Astrocyte (in vitro differentiated cells and primary cell): ENCODE results near the gene CBFA2T2. TPM values are rescaled to one million over a fixed set of nuclear protein-coding genes. Genes with fewer than 3 reads are reported as not detected.
"Not testable (repeated sequence)": the region's sequence is repeated elsewhere in the genome, so short reads cannot be mapped to it uniquely, and the experiment has no call there.

Experiments used
- DNase-seq: peaks from one replicate; pipeline ENCODE4 v3.0.0-alpha.2; 2010; ENCODE audit warnings: low read depth
- FAIRE-seq: peaks from 2 replicates; lab custom pipeline; 2011; peaks lifted over from hg19 to GRCh38; lab: Jason Lieb, UNC
- H2AFZ ChIP-seq: 2 replicates; pipeline ENCODE4 v1.6.0; 2012; ENCODE audit warnings: low read depth, low read length, inconsistent platforms
- H3K27ac ChIP-seq: 2 replicates; pipeline ENCODE4 v1.5.1; 2011; ENCODE audit warnings: low read depth, low read length, inconsistent platforms
- H3K27me3 ChIP-seq: 2 replicates; pipeline ENCODE4 v1.6.0; 2011; ENCODE audit warnings: low read length, inconsistent platforms; ENCODE audit not compliant: insufficient read depth
- H3K36me3 ChIP-seq: 2 replicates; pipeline ENCODE4 v1.5.1; 2011; ENCODE audit warnings: low read length, inconsistent platforms; ENCODE audit not compliant: insufficient read depth
- H3K4me1 ChIP-seq: 2 replicates; pipeline ENCODE4 v1.5.1; 2011; ENCODE audit warnings: low read length, inconsistent platforms; ENCODE audit not compliant: insufficient read depth
- H3K4me2 ChIP-seq: 2 replicates; pipeline ENCODE4 v1.6.0; 2012; ENCODE audit warnings: low read length, inconsistent platforms
- H3K4me3 ChIP-seq: 2 replicates; pipeline ENCODE4 v1.5.1; 2011; ENCODE audit warnings: low read depth, mild to moderate bottlenecking, low read length, inconsistent platforms; ENCODE audit not compliant: insufficient read depth
- H3K79me2 ChIP-seq: 2 replicates; pipeline ENCODE4 v1.6.0; 2012; ENCODE audit warnings: mild to moderate bottlenecking, low read length, inconsistent platforms; ENCODE audit not compliant: insufficient read depth
- H3K9ac ChIP-seq: 2 replicates; pipeline ENCODE4 v1.6.0; 2012; ENCODE audit warnings: mild to moderate bottlenecking, low read length, inconsistent platforms
- H3K9me3 ChIP-seq: 2 replicates; pipeline ENCODE4 v1.5.1; 2012; ENCODE audit warnings: low read depth, mild to moderate bottlenecking, low read length, inconsistent platforms; ENCODE audit not compliant: insufficient read depth
- H4K20me1 ChIP-seq: 2 replicates; pipeline ENCODE4 v1.6.0; 2012; ENCODE audit warnings: low read length, inconsistent platforms; ENCODE audit not compliant: insufficient read depth
- H3K27ac Mint-ChIP-seq: one replicate; pipeline ENCODE4 v1.8.0; 2021; ENCODE audit warnings: mild to moderate bottlenecking, mixed read lengths; ENCODE audit not compliant: unreplicated experiment
- H3K27me3 Mint-ChIP-seq: one replicate; pipeline ENCODE4 v1.8.0; 2021; ENCODE audit warnings: low read depth, mixed read lengths; ENCODE audit not compliant: unreplicated experiment
- H3K36me3 Mint-ChIP-seq: one replicate; pipeline ENCODE4 v1.8.0; 2021; ENCODE audit warnings: low read depth, mixed read lengths; ENCODE audit not compliant: unreplicated experiment
- H3K4me1 Mint-ChIP-seq: one replicate; pipeline ENCODE4 v1.8.0; 2021; ENCODE audit warnings: low read depth, mixed read lengths; ENCODE audit not compliant: unreplicated experiment
- H3K4me3 Mint-ChIP-seq: one replicate; pipeline ENCODE4 v1.8.0; 2021; ENCODE audit warnings: mild to moderate bottlenecking, moderate library complexity, mixed read lengths; ENCODE audit not compliant: unreplicated experiment
- H3K9me3 Mint-ChIP-seq: one replicate; pipeline ENCODE4 v1.8.0; 2021; ENCODE audit warnings: mild to moderate bottlenecking, mixed read lengths; ENCODE audit not compliant: unreplicated experiment
- CTCF ChIP-seq: IDR thresholded peaks from 2 replicates; pipeline ENCODE4 v1.5.1; 2011; ENCODE audit warnings: low read depth, mild to moderate bottlenecking, inconsistent platforms, low read length, moderate library complexity; ENCODE audit not compliant: insufficient read depth
- EZH2 ChIP-seq: IDR thresholded peaks from 2 replicates; pipeline ENCODE4 v1.6.1; 2012; ENCODE audit warnings: mild to moderate bottlenecking, low read length, inconsistent platforms; ENCODE audit not compliant: insufficient read depth
- total RNA-seq: library from RNA; stranded (reverse); gene quantifications from 2 replicates; pipeline ENCODE4 v1.2.1, GENCODE V29; 2021

CBFA2T2 gene
- total RNA-seq, 1 donor from 2014 or later: 14.6 TPM

- Histone ChIP-seq H3K27ac (no peak overlapping the region), H2AFZ (no peak overlapping the region), H3K27me3 (no peaks in the 10 kb centered on the region), H3K4me2 (no peak overlapping the region), H4K20me1 (peaks cover 76% of the 10 kb centered on the region), H3K4me1 (peaks cover 21% of the 10 kb centered on the region), H3K4me3 (no peak overlapping the region), H3K9ac (no peak overlapping the region), H3K9me3 (no peaks in the 10 kb centered on the region), H3K36me3 (peaks cover 3% of the 10 kb centered on the region), H3K79me2 (no peaks in the 10 kb centered on the region)
- H3K27ac Mint-ChIP-seq: no peak overlapping the region
- H3K36me3 Mint-ChIP-seq: peaks cover 16% of the 10 kb centered on the region
- TF ChIP-seq CTCF: no peak
- H3K27me3 Mint-ChIP-seq: no peaks in the 10 kb centered on the region
- H3K9me3 Mint-ChIP-seq: no peaks in the 10 kb centered on the region
- H3K4me3 Mint-ChIP-seq: no peak overlapping the region
- H3K4me1 Mint-ChIP-seq: peaks cover 3% of the 10 kb centered on the region
- no peak for FAIRE-seq
- no peak for DNase-seq
Measured at GRCh38 chr20:33646191-33646590, 156.3 kb downstream of the CBFA2T2 start.

DNA sequence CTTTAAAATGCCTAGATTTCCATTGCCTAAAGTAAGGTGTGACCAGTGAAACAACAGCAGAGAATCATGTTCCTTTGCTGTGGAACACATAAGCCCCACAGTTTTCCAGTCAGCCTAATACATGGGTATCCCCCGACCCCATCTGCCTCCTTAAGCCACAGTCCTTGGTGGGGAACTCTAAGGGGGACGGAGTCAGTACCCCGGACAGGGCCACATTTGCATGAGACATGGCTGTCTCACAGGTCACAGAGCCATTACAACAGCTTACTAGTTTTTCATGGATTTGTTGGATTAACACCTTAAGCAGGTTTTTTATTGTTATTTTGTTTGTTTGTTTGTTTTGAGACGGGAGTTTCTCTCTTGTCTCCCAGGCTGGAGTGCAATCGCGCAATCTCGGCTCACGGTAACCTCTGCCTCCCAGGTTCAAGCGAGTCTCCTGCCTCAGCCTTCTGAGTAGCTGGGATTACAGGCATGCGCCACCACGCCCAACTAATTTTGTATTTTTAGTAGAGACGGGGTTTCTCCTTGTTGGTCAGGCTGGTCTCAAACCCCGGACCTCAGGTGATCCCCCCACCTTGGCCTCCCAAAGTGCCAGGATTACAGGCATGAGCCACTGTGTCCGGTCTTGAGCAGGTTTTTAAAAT lies 157.2 kb downstream of the CBFA2T2 start:
- peaks cover 21% of the 10 kb centered on the region for H3K4me1 ChIP-seq

DNA sequence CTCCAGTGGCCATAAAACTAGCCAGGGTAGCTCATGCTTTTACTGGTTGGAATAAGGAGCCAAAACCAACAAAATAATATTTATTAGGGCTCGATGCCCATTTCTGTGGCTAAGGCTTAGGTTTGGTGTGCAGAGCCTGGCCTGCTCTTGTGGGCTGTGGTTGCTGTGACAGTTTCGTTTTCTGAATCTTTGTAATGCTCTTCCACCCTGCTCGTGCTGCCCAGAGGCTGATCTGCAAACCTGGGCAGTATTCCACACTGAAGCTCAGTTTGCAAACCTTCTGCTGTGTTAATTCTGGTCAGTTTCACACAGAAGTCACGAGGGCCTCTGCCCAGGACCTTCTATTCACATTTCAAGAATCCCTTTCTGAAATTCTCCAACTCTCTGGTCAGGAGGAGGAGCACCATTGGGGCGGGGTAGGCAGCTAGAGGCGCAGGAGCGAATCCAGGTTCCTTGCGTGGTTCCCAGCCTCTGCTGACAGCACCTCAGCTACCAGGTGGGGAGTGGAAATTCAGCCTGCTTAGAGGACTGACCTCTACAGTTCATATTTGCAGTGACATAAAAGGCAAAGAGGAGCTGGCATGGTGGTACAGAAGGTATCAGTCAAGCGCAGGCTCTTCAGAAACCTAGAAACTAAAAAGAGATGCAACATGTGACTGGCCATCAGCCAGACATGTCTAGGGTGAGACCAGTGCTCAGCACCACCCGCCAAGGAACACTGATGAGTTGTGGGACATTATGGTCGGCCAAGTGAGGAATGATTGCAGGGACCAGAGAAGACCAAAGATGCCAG lies 157.9 kb downstream of the CBFA2T2 start:
- no peaks in the 10 kb centered on the region for H3K9me3 Mint-ChIP-seq
- no peak overlapping the region for H3K27ac ChIP-seq
- H3K4me2 ChIP-seq: peak overlapping the region; percentile 55
- H3K27me3 ChIP-seq: no peaks in the 10 kb centered on the region
- H3K4me3 ChIP-seq: no peak overlapping the region
- peaks cover 3% of the 10 kb centered on the region for H3K36me3 ChIP-seq
- no peak overlapping the region for H2AFZ ChIP-seq
- H3K9ac ChIP-seq: no peak overlapping the region
- no peaks in the 10 kb centered on the region for H3K9me3 ChIP-seq
- no peaks in the 10 kb centered on the region for H3K79me2 ChIP-seq
- TF ChIP-seq EZH2 (no peak), CTCF (no peak)
- H3K4me1 Mint-ChIP-seq: peaks cover 3% of the 10 kb centered on the region
- H3K4me1 ChIP-seq: peaks cover 21% of the 10 kb centered on the region
- peaks cover 70% of the 10 kb centered on the region for H4K20me1 ChIP-seq
- no peak for FAIRE-seq
- H3K4me3 Mint-ChIP-seq: no peak overlapping the region
- peaks cover 15% of the 10 kb centered on the region for H3K36me3 Mint-ChIP-seq
- DNase-seq: peak; percentile 85
- H3K27ac Mint-ChIP-seq: peak overlapping the region; percentile 26
- H3K27me3 Mint-ChIP-seq: no peaks in the 10 kb centered on the region

More for the DNA sequence above, 157.2 kb downstream of the CBFA2T2 start:
- H2AFZ ChIP-seq, H3K9ac ChIP-seq, H3K79me2 ChIP-seq, H3K36me3 ChIP-seq, H3K4me3 ChIP-seq, H3K27ac Mint-ChIP-seq, H3K27me3 ChIP-seq, H3K27me3 Mint-ChIP-seq, H3K27ac ChIP-seq, DNase-seq, H3K4me3 Mint-ChIP-seq, H3K9me3 Mint-ChIP-seq, H3K4me1 Mint-ChIP-seq, FAIRE-seq, H3K9me3 ChIP-seq: not testable (repeated sequence)
- peaks cover 75% of the 10 kb centered on the region for H4K20me1 ChIP-seq
- peaks cover 16% of the 10 kb centered on the region for H3K36me3 Mint-ChIP-seq
- peak overlapping the region; percentile 55 for H3K4me2 ChIP-seq
